Kidney epithelial cell (primary cell): ENCODE measurements around the gene OBP2A. TPM values are rescaled to one million over a fixed set of nuclear protein-coding genes. Genes with fewer than 3 reads are reported as not detected.

ENCODE experiments used
- DNase-seq: peaks from one replicate; pipeline ENCODE4 v3.0.0-alpha.2; 2010; ENCODE audit warnings: low read depth
- H3K27me3 ChIP-seq: 2 replicates; pipeline ENCODE4 v1.6.0; 2011; ENCODE audit warnings: low read length; ENCODE audit not compliant: control insufficient read depth, insufficient read depth
- H3K36me3 ChIP-seq: 2 replicates; pipeline ENCODE4 v1.5.1; 2011; ENCODE audit warnings: low read length; ENCODE audit not compliant: control insufficient read depth, insufficient read depth
- H3K4me3 ChIP-seq: 2 replicates; pipeline ENCODE4 v1.5.1; 2011; ENCODE audit warnings: low read depth, mild to moderate bottlenecking, control low read depth, low read length
- total RNA-seq: library from RNA; depleted of rRNA; stranded (reverse); fragments of >200 nt; gene quantifications from 2 replicates; pipeline ENCODE4 v1.2.3, GENCODE V29; 2015
- TF ChIP-seq, protein P1 (sequence below): IDR thresholded peaks from 2 replicates; pipeline ENCODE4 v1.5.1; 2011; ENCODE audit warnings: mild to moderate bottlenecking, moderate library complexity, low read length, control low read depth, inconsistent platforms; ENCODE audit not compliant: insufficient read depth, poor library complexity, severe bottlenecking

Gene OBP2A
- total RNA-seq, 1 donor from 2014 or later = not detected

DNA sequence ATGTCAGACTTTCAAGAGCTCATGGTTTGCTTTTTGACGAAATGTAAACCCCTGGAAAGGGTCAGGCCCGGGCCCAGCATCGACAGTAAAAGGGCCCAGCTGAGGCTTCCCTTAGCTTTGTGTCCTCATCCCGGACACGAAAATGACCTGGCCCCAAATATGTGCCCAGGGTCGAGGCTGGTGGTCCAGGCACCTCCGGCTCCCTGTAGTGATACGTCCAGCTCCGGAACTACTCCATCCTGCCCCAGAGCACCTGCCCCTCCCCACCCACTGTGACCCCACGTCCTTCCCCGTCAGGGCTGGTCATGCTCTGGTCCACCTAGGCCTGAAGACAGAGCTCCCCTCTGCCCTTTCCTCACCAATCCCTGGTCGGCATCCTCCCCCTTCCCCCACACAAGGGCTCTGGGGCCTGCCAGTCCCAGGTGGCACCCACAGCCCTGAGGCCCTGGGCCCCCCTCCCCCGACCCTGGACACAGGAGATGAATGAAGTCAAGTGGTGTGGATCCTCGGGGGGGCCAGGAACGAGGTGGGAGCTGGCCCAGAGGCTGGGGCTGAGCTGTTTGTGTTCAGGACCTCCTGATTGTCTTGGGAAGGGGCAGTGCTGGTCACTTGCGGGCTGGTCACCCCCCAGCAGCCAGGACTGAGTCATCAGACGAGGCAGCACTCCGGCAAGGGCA lies 6.2 kb downstream of the OBP2A start:
- TF ChIP-seq, protein P1, sequence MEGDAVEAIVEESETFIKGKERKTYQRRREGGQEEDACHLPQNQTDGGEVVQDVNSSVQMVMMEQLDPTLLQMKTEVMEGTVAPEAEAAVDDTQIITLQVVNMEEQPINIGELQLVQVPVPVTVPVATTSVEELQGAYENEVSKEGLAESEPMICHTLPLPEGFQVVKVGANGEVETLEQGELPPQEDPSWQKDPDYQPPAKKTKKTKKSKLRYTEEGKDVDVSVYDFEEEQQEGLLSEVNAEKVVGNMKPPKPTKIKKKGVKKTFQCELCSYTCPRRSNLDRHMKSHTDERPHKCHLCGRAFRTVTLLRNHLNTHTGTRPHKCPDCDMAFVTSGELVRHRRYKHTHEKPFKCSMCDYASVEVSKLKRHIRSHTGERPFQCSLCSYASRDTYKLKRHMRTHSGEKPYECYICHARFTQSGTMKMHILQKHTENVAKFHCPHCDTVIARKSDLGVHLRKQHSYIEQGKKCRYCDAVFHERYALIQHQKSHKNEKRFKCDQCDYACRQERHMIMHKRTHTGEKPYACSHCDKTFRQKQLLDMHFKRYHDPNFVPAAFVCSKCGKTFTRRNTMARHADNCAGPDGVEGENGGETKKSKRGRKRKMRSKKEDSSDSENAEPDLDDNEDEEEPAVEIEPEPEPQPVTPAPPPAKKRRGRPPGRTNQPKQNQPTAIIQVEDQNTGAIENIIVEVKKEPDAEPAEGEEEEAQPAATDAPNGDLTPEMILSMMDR = no peak
- Histone ChIP-seq H3K4me3 (no peak overlapping the region), H3K27me3 (no peaks in the 10 kb centered on the region), H3K36me3 (no peaks in the 10 kb centered on the region)
- no peak for DNase-seq

DNA sequence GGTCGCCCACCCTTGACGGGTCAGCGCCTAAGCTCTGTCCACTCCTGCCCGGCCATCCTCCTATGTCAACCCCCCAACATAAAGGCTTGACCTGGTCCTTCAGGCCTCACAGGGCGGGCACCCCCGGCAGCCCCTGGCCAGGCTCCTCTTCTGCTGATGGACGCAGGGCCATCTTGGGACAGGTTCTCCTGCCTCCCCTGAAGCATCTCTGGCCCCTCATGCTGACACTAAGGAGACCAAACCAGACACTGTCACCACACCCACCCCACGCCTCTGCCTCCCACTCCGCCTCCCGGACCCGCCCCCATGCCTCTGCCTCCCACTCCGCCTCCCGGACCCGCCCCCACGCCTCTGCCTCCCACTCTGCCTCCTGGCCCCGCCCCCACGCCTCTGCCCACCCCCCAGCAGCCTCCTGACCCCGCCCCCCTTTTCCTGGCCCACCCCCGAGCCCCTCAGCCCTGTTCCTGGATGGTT lies 6.8 kb downstream of the OBP2A start:
- H3K4me3 ChIP-seq = no peak overlapping the region
- no peak for DNase-seq
- H3K27me3 ChIP-seq = no peaks in the 10 kb centered on the region
- H3K36me3 ChIP-seq = no peaks in the 10 kb centered on the region
- TF ChIP-seq, protein P1 = no peak

DNA sequence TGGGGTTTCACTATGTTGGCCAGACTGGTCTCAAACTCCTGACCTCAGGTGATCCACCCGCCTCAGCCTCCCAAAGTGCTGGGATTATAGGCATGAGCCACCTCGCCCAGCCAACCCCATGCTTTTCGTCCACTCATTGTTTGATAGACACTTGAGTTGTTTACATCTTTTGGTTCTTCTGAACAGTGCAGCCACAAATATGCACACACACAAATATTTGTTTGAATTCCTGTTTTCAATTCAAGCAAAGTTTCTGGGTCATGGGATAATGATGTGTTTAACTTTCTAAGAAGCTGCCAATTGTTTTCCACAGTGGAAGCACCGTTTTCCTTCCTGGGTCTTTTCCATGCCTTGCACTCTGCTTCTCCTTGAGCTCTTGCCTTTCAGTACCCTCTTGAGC lies 8.8 kb downstream of the OBP2A start:
- DNase-seq = no peak
- TF ChIP-seq, protein P1 = no peak

DNA sequence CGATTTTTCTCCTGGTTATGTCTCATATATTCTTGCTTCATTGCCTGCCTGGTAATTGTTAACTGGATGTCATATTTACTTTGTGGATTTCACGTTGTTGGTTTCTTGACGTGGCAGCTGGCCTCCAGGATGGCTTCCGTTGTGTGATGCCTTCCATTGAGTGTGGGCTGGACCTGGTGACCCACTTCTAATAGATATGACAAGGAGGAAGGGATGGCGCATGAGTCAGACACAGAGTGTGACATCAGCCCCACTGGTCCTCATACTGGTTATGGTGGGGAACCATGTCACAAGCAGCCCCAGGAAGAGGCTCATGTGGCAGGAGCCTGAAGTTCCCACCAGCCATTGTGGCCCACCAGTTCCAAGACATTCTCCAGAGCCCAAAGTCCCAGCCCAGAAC lies 9.3 kb downstream of the OBP2A start:
- no peak overlapping the region for H3K4me3 ChIP-seq
- H3K27me3 ChIP-seq = no peaks in the 10 kb centered on the region
- TF ChIP-seq, protein P1 = no peak
- H3K36me3 ChIP-seq = no peaks in the 10 kb centered on the region
- DNase-seq = no peak

More for the DNA sequence above, 8.8 kb downstream of the OBP2A start:
- Histone ChIP-seq H3K36me3 (no peaks in the 10 kb centered on the region), H3K4me3 (no peak overlapping the region), H3K27me3 (no peaks in the 10 kb centered on the region)

DNA sequence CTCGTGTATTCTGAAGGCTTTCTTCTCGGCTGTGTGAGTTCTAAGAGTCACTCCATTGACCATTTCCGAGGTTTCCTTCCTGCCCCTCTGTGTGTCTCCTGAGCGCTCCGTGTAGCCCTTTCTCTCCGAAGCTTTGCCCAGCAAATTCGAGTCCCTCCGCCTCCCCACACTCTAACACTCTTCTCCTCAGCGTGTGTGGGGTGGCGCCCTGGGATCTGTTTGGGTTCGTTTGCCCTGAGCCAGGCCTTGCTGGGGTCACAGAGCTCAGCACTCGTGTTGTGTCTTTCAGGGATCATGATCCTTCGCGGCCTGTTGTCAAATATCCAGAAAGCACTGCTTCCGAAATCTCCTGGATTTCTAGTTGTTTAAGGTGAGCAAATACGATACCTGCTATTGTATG lies 10.0 kb downstream of the OBP2A start:
- H3K27me3 ChIP-seq = no peaks in the 10 kb centered on the region
- H3K36me3 ChIP-seq = no peaks in the 10 kb centered on the region
- H3K4me3 ChIP-seq = no peak overlapping the region
- no peak for DNase-seq
- TF ChIP-seq, protein P1 = no peak

DNA sequence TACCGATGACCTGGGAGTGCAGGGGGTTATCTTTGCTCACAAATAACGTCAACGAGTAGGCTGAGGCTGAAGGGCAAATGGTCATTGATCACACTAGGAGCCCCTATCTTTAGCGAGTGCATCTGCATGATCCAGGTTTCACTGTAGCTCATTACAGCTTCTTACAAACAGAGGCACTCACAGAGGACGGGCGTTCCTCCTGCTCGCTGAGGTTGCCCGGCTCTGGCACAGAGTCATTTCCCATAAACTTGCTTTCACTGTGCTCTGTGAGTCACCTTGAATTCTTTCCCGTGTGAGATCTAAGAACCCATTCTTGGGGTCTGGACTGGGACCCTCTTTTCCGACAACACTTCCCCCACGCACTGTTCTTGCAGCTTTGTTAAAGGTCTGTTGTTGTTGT lies 13.7 kb downstream of the OBP2A start:
- TF ChIP-seq, protein P1 = no peak
- H3K4me3 ChIP-seq = no peak overlapping the region
- no peak for DNase-seq
- no peaks in the 10 kb centered on the region for H3K36me3 ChIP-seq
- no peaks in the 10 kb centered on the region for H3K27me3 ChIP-seq
